Osteoblast (primary cell): ENCODE measurements around the gene FEM1A. TPM values are rescaled to one million over a fixed set of nuclear protein-coding genes. Genes with fewer than 3 reads are reported as not detected.

Experiments
- DNase-seq: peaks from one replicate; pipeline ENCODE4 v3.0.0; 2011; ENCODE audit warnings: low spot score, mixed read lengths; ENCODE audit not compliant: insufficient read length; ENCODE audit errors: missing footprints
- H2AFZ ChIP-seq: 2 replicates; pipeline ENCODE4 v1.6.0; 2011; ENCODE audit warnings: mild to moderate bottlenecking, low read length
- H3K27ac ChIP-seq: 2 replicates; pipeline ENCODE4 v1.5.1; 2011; ENCODE audit warnings: mild to moderate bottlenecking, low read depth, low read length, moderate library complexity
- H3K27me3 ChIP-seq: 2 replicates; pipeline ENCODE4 v1.6.0; 2012; ENCODE audit warnings: mild to moderate bottlenecking, control low read depth, inconsistent platforms, low read length, moderate library complexity; ENCODE audit not compliant: insufficient read depth
- H3K36me3 ChIP-seq: 2 replicates; pipeline ENCODE4 v1.5.1; 2011; ENCODE audit warnings: mild to moderate bottlenecking, low read length, control low read depth, moderate library complexity; ENCODE audit not compliant: insufficient read depth
- H3K4me1 ChIP-seq: 2 replicates; pipeline ENCODE4 v1.5.1; 2011; ENCODE audit warnings: mild to moderate bottlenecking, low read length, control low read depth, moderate library complexity; ENCODE audit not compliant: insufficient read depth
- H3K4me2 ChIP-seq: 2 replicates; pipeline ENCODE4 v1.6.0; 2011; ENCODE audit warnings: mild to moderate bottlenecking, low read length; ENCODE audit not compliant: insufficient read depth
- H3K4me3 ChIP-seq: fragments of 200-600 bp; sonication (generic); 3 replicates; pipeline ENCODE4 v1.5.1; 2012; ENCODE audit warnings: mild to moderate bottlenecking, low read length, inconsistent platforms; ENCODE audit not compliant: insufficient read depth
- H3K79me2 ChIP-seq: 2 replicates; pipeline ENCODE4 v1.6.0; 2012; ENCODE audit warnings: mild to moderate bottlenecking, low read length, control low read depth, inconsistent platforms; ENCODE audit not compliant: insufficient read depth
- H3K9me3 ChIP-seq: 2 replicates; pipeline ENCODE4 v1.5.1; 2011; ENCODE audit warnings: low read depth, low read length, control low read depth
- H4K20me1 ChIP-seq: 2 replicates; pipeline ENCODE4 v1.6.0; 2012; ENCODE audit warnings: mild to moderate bottlenecking, low read length, control low read depth; ENCODE audit not compliant: insufficient read depth
- CTCF ChIP-seq: IDR thresholded peaks from 2 replicates; pipeline ENCODE4 v1.5.1; 2011; ENCODE audit warnings: mild to moderate bottlenecking, low read depth, low read length, moderate library complexity; ENCODE audit errors: extremely low read depth
- total RNA-seq: library from RNA; depleted of rRNA; stranded (reverse); fragments of >200 nt; gene quantifications from 2 replicates; pipeline ENCODE4 v1.2.3, GENCODE V29; 2012

The FEM1A gene
- total RNA-seq, 1 donor = 12.7 TPM

- H3K4me3 ChIP-seq = no peak overlapping the region
- peaks cover 32% of the 10 kb centered on the region for H3K36me3 ChIP-seq
- no peak overlapping the region for H3K27ac ChIP-seq
- no peak for TF ChIP-seq CTCF
- H3K79me2 ChIP-seq = peaks cover 52% of the 10 kb centered on the region
- DNase-seq = no peak
- no peaks in the 10 kb centered on the region for H3K27me3 ChIP-seq
- H3K4me1 ChIP-seq = peaks cover 15% of the 10 kb centered on the region
- peaks cover 12% of the 10 kb centered on the region for H4K20me1 ChIP-seq
- no peaks in the 10 kb centered on the region for H3K9me3 ChIP-seq
- no peak overlapping the region for H2AFZ ChIP-seq
- H3K4me2 ChIP-seq = no peak overlapping the region
Observed at GRCh38 chr19:4794971-4795370, 3.4 kb downstream of the FEM1A start.

- H3K4me3 ChIP-seq = no peak overlapping the region
- H3K4me2 ChIP-seq = no peak overlapping the region
- peaks cover 15% of the 10 kb centered on the region for H3K4me1 ChIP-seq
- H3K9me3 ChIP-seq = no peaks in the 10 kb centered on the region
- peaks cover 52% of the 10 kb centered on the region for H3K79me2 ChIP-seq
- no peak overlapping the region for H2AFZ ChIP-seq
- DNase-seq = no peak
- no peak for TF ChIP-seq CTCF
- peaks cover 12% of the 10 kb centered on the region for H4K20me1 ChIP-seq
- H3K36me3 ChIP-seq = peaks cover 32% of the 10 kb centered on the region
- no peaks in the 10 kb centered on the region for H3K27me3 ChIP-seq
- no peak overlapping the region for H3K27ac ChIP-seq
Observed at GRCh38 chr19:4795400-4795799, 3.9 kb downstream of the FEM1A start.

GRCh38 chr19:4800591-4801081 is 9.1 kb downstream of the FEM1A start:
- Histone ChIP-seq H3K27me3 (no peaks in the 10 kb centered on the region), H3K79me2 (peaks cover 12% of the 10 kb centered on the region), H3K4me2 (no peak overlapping the region), H3K36me3 (peaks cover 6% of the 10 kb centered on the region), H3K4me3 (no peak overlapping the region), H3K27ac (no peak overlapping the region), H3K9me3 (no peaks in the 10 kb centered on the region), H3K4me1 (peaks cover 1% of the 10 kb centered on the region), H2AFZ (no peak overlapping the region), H4K20me1 (peaks cover 6% of the 10 kb centered on the region)
- no peak for DNase-seq
- no peak for TF ChIP-seq CTCF

GRCh38 chr19:4801085-4801619 is 9.6 kb downstream of the FEM1A start:
- no peak overlapping the region for H3K4me3 ChIP-seq
- H4K20me1 ChIP-seq = peaks cover 6% of the 10 kb centered on the region
- H3K4me2 ChIP-seq = no peak overlapping the region
- no peak for TF ChIP-seq CTCF
- no peaks in the 10 kb centered on the region for H3K9me3 ChIP-seq
- H3K36me3 ChIP-seq = peaks cover 6% of the 10 kb centered on the region
- no peak overlapping the region for H2AFZ ChIP-seq
- H3K27me3 ChIP-seq = no peaks in the 10 kb centered on the region
- no peaks in the 10 kb centered on the region for H3K4me1 ChIP-seq
- peaks cover 7% of the 10 kb centered on the region for H3K79me2 ChIP-seq
- no peak for DNase-seq
- no peak overlapping the region for H3K27ac ChIP-seq
